Measurements from ENCODE around the gene C5orf24. TPM values are rescaled to one million over a fixed set of nuclear protein-coding genes. Genes with fewer than 3 reads are reported as not detected.

The C5orf24 gene
- polyA plus RNA-seq, 3 donors = 5.6 to 17.1 (median 6.6) TPM

DNA sequence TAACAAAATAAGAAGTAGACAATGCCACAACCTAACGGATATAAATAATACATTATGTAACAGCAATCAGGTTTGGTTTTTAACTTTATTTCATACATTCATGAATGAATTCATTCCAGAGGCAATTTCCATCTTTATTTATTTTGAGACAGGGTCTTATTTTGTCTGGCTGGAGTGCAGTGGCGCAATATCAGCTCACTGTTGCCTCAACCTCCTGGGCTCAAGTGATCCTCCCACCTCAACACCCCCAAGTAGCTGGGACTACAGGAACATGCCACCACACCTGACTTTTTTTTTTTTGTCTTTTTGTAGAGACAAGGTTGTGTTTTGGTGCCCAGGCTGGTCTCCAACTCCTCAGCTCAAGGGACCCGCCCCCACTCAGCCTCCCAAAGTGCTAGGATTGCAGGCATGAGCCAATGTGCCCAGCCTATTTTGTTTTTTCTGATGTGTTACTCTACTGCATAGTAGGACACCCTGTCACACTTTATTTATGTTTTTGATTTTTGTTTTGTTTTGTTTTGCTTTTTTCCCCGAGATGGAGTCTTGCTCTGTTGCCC is 26.3 kb upstream of the C5orf24 start:
- peaks cover 2% of the 10 kb centered on the region for H4K20me1 ChIP-seq (ENCODE audit: insufficient read depth, low read length)
- TF ChIP-seq, protein P1, sequence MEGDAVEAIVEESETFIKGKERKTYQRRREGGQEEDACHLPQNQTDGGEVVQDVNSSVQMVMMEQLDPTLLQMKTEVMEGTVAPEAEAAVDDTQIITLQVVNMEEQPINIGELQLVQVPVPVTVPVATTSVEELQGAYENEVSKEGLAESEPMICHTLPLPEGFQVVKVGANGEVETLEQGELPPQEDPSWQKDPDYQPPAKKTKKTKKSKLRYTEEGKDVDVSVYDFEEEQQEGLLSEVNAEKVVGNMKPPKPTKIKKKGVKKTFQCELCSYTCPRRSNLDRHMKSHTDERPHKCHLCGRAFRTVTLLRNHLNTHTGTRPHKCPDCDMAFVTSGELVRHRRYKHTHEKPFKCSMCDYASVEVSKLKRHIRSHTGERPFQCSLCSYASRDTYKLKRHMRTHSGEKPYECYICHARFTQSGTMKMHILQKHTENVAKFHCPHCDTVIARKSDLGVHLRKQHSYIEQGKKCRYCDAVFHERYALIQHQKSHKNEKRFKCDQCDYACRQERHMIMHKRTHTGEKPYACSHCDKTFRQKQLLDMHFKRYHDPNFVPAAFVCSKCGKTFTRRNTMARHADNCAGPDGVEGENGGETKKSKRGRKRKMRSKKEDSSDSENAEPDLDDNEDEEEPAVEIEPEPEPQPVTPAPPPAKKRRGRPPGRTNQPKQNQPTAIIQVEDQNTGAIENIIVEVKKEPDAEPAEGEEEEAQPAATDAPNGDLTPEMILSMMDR (IDR thresholded peaks at IDR 0.05) = no peak
- peaks cover 0 to 4% (median 0%) of the 10 kb centered on the region in 3 donors for H3K27me3 Mint-ChIP-seq (ENCODE audit: low read depth in 3 of 3)
- no peak overlapping the region for H2AFZ ChIP-seq (ENCODE audit: insufficient read depth, low read depth, low read length, poor library complexity, severe bottlenecking)
- H3K4me1 ChIP-seq (ENCODE audit: control insufficient read depth in 1 of 2, insufficient read depth in 2 of 2, low read length in 2 of 2) = peaks cover 0 to under 1% of the 10 kb centered on the region in 2 donors
- no peak overlapping the region for H3K27ac ChIP-seq (ENCODE audit: low read depth in 1 of 2, low read length in 2 of 2)
- peaks cover 75 to 91% of the 10 kb centered on the region in 2 donors for H3K36me3 Mint-ChIP-seq
- no peak overlapping the region for H3K9ac ChIP-seq (ENCODE audit: insufficient read depth, low read length, poor library complexity, severe bottlenecking)
- H3K4me1 Mint-ChIP-seq = no peaks in the 10 kb centered on the region
- no peaks in the 10 kb centered on the region for H3K9me3 ChIP-seq (replicated peaks in 1 of 2; ENCODE audit: control insufficient read depth in 1 of 2, insufficient read depth in 1 of 2, low read length in 2 of 2)
- no peak overlapping the region for H3K4me3 ChIP-seq (replicated peaks in 1 of 3; ENCODE audit: low read depth in 2 of 3, low read length in 3 of 3)
- H3K4me3 Mint-ChIP-seq = no peak overlapping the region
- intact Hi-C loops (cut with micrococcal nuclease) = loop anchor here in 1 of 2 donors (5.0 kb wide), 1 partner anchor 37 kb away; no protein-coding TSS in a partner anchor
- 100% methylated on average over 1 of the region's 4 CpGs for WGBS (ENCODE audit: insufficient coverage)
- no peak overlapping the region for H3K27ac Mint-ChIP-seq
- no peak for DNase-seq
- peaks cover 0 to 3% (median 0%) of the 10 kb centered on the region in 7 donors for H3K9me3 Mint-ChIP-seq
- peaks cover 73 to 99% of the 10 kb centered on the region in 2 donors for H3K36me3 ChIP-seq (replicated peaks in 1 of 2; ENCODE audit: control insufficient read depth in 1 of 2, insufficient read depth in 2 of 2, low read length in 2 of 2)
- H3K79me2 ChIP-seq (ENCODE audit: insufficient read depth, low read length) = no peaks in the 10 kb centered on the region
- no peak overlapping the region for H3K4me2 ChIP-seq (replicated peaks; ENCODE audit: extremely low read depth, low read length, poor library complexity, severe bottlenecking)
- H3K27me3 ChIP-seq (ENCODE audit: control insufficient read depth in 2 of 2, insufficient read depth in 2 of 2, low read length in 2 of 2) = no peaks in the 10 kb centered on the region

DNA sequence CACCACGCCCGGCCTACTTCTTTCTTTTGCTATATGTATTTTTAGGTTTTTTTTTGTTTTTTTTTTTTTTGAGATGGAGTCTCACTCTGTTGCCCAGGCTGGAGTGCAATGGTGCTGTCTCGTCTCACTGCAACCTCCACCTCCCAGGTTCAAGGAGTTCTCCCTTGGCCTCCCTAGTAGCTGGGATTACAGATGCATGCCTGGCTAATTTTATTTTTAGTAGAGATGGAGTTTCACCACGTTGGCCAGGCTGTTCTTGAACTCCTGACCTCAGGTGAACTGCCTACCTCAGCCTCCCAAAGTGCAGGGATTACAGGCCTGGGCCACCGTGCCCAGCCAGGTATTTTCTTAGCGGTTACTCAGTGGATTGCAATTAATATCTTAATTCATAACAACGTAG is 23.9 kb upstream of the C5orf24 start:
- H3K4me1 ChIP-seq (ENCODE audit: control insufficient read depth in 1 of 2, insufficient read depth in 2 of 2, low read length in 2 of 2) = peaks cover 12 to 14% of the 10 kb centered on the region in 2 donors
- H3K27me3 ChIP-seq (ENCODE audit: control insufficient read depth in 2 of 2, insufficient read depth in 2 of 2, low read length in 2 of 2) = no peaks in the 10 kb centered on the region
- H3K4me3 ChIP-seq (replicated peaks in 1 of 3; ENCODE audit: low read depth in 2 of 3, low read length in 3 of 3) = no peak overlapping the region
- H3K79me2 ChIP-seq (ENCODE audit: insufficient read depth, low read length) = no peaks in the 10 kb centered on the region
- no peaks in the 10 kb centered on the region for H3K9me3 ChIP-seq (replicated peaks in 1 of 2; ENCODE audit: control insufficient read depth in 1 of 2, insufficient read depth in 1 of 2, low read length in 2 of 2)
- DNase-seq = no peak
- Mint-ChIP-seq H3K27ac (no peak overlapping the region), H3K4me1 (peaks cover 14% of the 10 kb centered on the region), H3K4me3 (no peak overlapping the region), H3K27me3 (ENCODE audit: low read depth in 3 of 3) (peaks cover 0 to 1% (median 0%) of the 10 kb centered on the region in 3 donors), H3K36me3 (peaks cover 70 to 79% of the 10 kb centered on the region in 2 donors), H3K9me3 (peaks cover 0 to 3% (median 0%) of the 10 kb centered on the region in 7 donors)
- no peaks in the 10 kb centered on the region for H4K20me1 ChIP-seq (ENCODE audit: insufficient read depth, low read length)
- peaks cover 78 to 91% of the 10 kb centered on the region in 2 donors for H3K36me3 ChIP-seq (replicated peaks in 1 of 2; ENCODE audit: control insufficient read depth in 1 of 2, insufficient read depth in 2 of 2, low read length in 2 of 2)
- intact Hi-C loops (cut with micrococcal nuclease) = no loop called here
- 100% methylated on average over 2 of the region's 7 CpGs for WGBS (ENCODE audit: insufficient coverage)
- no peak overlapping the region for H3K9ac ChIP-seq (ENCODE audit: insufficient read depth, low read length, poor library complexity, severe bottlenecking)
- TF ChIP-seq, protein P1 (IDR thresholded peaks at IDR 0.05) = no peak
- H3K27ac ChIP-seq (ENCODE audit: low read depth in 1 of 2, low read length in 2 of 2) = no peak overlapping the region
- H3K4me2 ChIP-seq (replicated peaks; ENCODE audit: extremely low read depth, low read length, poor library complexity, severe bottlenecking) = no peak overlapping the region
- no peak overlapping the region for H2AFZ ChIP-seq (ENCODE audit: insufficient read depth, low read depth, low read length, poor library complexity, severe bottlenecking)

Measured in CD14-positive monocyte (primary cell).